Measurements from ENCODE around the gene TNFRSF12A.

- TF ChIP-seq CTCF (IDR thresholded peaks at IDR 0.05) (no peak), POLR2A (IDR thresholded peaks at IDR 0.05; ENCODE audit: low read length) (no peak), SMC3 (IDR thresholded peaks at IDR 0.05) (no peak), PHF8 (IDR thresholded peaks at IDR 0.05; ENCODE audit: borderline replicate concordance, low read depth) (no peak), ZC3H11A (IDR thresholded peaks at IDR 0.05) (no peak), CHD4 (IDR thresholded peaks at IDR 0.05; ENCODE audit: borderline replicate concordance) (no peak), CEBPB (IDR thresholded peaks at IDR 0.05) (no peak), ESRRA (IDR thresholded peaks at IDR 0.05; ENCODE audit: borderline replicate concordance, low read length) (no peak), FOSB (CRISPR knock-in tag; IDR thresholded peaks at IDR 0.05) (no peak)
- TF ChIP-seq, protein P1, sequence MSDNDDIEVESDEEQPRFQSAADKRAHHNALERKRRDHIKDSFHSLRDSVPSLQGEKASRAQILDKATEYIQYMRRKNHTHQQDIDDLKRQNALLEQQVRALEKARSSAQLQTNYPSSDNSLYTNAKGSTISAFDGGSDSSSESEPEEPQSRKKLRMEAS (IDR thresholded peaks at IDR 0.05): no peak
Observed at GRCh38 chr16:3054965-3055733, 35.0 kb downstream of the TNFRSF12A start.
